Lower leg skin (tissue), 3 donors: ENCODE results near the gene SLC24A5.

ENCODE experiments used
- CTCF ChIP-seq, 3 donors: fragments of 450-650 bp; IDR thresholded peaks; one replicate each; pipeline ENCODE4 v1.5.1; 2016; ENCODE audit warnings: antibody characterized with exemption in 3 of 3, mild to moderate bottlenecking in 3 of 3, moderate library complexity in 2 of 3
- POLR2A ChIP-seq, 2 donors: fragments of 450-650 bp; IDR thresholded peaks; one replicate each; pipeline ENCODE4 v1.6.1; 2016 to 2017; ENCODE audit warnings: antibody characterized with exemption in 2 of 2, mild to moderate bottlenecking in 1 of 2, moderate library complexity in 1 of 2

DNA sequence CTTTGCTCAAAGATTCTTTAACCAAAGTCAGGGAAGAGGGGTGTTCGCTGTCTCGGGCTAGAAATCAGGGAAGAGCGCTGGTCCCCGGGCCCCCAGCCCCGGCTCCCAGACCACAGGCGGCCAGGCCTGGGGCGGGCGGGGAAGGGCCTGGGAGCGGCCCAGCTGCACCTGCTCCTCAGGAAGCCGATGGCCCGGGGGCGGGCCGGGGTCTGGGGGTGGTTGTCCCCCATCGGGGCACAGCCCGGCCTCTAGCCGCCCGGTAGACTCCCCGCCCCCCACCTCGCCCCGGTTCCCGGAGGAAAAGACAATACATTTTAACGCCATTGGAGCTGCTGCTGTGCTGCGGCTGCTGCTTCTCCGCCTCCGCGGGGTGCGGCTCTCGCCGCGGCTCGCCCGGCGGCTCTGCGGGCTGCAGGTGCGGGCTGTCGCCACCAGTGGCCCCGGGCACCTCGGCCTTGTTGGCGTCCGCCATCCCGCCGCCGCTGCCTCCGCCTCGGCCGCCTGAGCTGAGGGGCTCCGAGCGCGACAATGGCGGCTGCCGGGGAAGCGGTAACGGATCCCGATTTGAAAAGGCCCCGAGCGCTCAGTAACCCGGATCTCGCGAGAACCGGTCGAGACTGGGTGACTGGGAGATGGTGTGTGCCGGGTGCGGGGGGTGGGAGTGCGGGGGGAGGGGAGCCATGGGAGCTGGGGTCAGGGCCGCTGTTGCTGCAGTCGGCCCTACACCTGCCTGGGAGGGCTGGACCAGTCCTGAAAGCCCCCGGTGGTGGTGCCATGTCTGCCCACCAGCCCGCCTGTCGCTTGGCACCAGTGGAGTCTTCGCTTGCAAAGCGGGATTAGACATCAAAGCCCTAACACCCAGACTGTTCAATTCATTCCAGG lies 57.2 kb downstream of the SLC24A5 start, which contains the start of gene MYEF2:
- TF ChIP-seq CTCF (IDR thresholded peaks at IDR 0.05) (no peak), POLR2A (IDR thresholded peaks at IDR 0.05) (no peak)
